ENCODE results near the gene RPL19. TPM values are rescaled to one million over a fixed set of nuclear protein-coding genes. Genes with fewer than 3 reads are reported as not detected.

RPL19 gene
- total and polyA plus RNA-seq, 3 donors from 2014 or later, result 954 to 1,741 (median 1,719) TPM

DNA sequence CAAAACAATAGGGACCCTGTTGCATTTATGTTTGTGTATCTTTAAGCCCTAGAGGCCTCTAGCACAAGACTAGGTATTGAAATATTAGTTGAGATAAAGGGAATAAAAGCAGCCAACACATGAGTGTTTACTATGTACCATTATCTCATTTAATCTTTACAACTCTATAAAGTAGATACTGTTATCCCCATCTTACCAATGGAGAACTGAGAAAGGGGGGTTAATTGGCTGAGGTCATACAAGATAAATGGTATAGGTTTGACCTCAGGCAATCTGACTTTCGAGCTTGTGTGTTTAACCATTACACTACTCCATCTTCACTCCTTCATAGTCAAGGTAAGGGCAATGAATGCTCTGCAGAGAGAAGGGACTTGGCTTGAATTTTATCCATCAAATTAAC lies 51.9 kb downstream of the RPL19 start:
- 70 to 72% methylated on average over 1 of the region's 1 CpG for WGBS, 2 donors
- no peak for DNase-seq

DNA sequence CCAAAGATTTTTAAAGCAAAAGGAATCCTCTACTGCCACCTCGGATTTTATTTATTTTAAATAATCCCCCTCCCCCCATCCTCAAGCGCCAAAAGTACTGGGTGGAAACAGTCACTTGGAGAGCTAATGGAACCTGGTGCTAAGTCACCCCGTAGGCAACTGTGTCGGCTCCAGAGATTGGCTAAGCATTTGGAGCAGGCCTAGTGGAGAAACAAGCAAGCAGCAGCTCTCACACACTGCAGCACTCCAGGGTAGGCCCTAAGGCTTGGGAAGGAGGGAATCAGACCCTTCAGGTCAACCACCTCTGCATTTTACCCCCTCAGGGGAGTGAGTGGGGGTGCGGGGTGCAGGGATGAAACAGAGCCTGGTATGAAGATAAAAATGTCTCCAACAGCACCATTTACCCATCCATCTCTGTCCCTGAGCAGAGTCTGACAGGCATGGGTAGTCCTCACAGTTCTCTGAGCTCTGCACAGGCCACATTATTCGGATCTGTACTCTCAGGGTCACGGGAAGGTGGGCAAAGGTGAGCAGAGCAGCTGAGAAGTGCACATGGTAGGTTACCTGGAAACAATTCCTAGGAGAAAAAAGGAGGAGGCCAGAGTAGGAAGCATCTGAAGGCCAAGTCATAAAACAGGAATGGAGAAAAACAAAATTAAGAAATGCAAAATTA lies 52.8 kb downstream of the RPL19 start:
- Histone ChIP-seq H3K4me1 (no peaks in the 10 kb centered on the region), H3K27me3 (no peaks in the 10 kb centered on the region), H3K9me3 (no peaks in the 10 kb centered on the region), H3K27ac (no peak overlapping the region), H3K36me3 (ENCODE audit: low read depth, missing control alignments) (no peaks in the 10 kb centered on the region), H3K4me3 (no peak overlapping the region)
- TF ChIP-seq, protein P1, sequence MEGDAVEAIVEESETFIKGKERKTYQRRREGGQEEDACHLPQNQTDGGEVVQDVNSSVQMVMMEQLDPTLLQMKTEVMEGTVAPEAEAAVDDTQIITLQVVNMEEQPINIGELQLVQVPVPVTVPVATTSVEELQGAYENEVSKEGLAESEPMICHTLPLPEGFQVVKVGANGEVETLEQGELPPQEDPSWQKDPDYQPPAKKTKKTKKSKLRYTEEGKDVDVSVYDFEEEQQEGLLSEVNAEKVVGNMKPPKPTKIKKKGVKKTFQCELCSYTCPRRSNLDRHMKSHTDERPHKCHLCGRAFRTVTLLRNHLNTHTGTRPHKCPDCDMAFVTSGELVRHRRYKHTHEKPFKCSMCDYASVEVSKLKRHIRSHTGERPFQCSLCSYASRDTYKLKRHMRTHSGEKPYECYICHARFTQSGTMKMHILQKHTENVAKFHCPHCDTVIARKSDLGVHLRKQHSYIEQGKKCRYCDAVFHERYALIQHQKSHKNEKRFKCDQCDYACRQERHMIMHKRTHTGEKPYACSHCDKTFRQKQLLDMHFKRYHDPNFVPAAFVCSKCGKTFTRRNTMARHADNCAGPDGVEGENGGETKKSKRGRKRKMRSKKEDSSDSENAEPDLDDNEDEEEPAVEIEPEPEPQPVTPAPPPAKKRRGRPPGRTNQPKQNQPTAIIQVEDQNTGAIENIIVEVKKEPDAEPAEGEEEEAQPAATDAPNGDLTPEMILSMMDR (IDR thresholded peaks at IDR 0.05), result no peak
- no peak for TF ChIP-seq POLR2A (IDR thresholded peaks at IDR 0.05)
- DNase-seq, result no peak
- intact Hi-C loops (cut with DNase I; ENCODE audit: low total_unique reads), result no loop called here
- 72 to 81% methylated on average over 7 of the region's 7 CpGs for WGBS, 2 donors

More for the DNA sequence above, 51.9 kb downstream of the RPL19 start:
- no peak overlapping the region for H3K27ac ChIP-seq
- H3K4me1 ChIP-seq, result no peaks in the 10 kb centered on the region
- intact Hi-C loops (cut with DNase I; ENCODE audit: low total_unique reads), result no loop called here
- H3K27me3 ChIP-seq, result no peaks in the 10 kb centered on the region
- H3K36me3 ChIP-seq (ENCODE audit: low read depth, missing control alignments), result no peaks in the 10 kb centered on the region
- no peak overlapping the region for H3K4me3 ChIP-seq
- TF ChIP-seq, protein P1 (IDR thresholded peaks at IDR 0.05), result no peak
- TF ChIP-seq POLR2A (IDR thresholded peaks at IDR 0.05), result no peak
- no peaks in the 10 kb centered on the region for H3K9me3 ChIP-seq

Other genes with a start within 250 kb of the RPL19 start
- gene FBXO47, start 232.9 kb upstream of the RPL19 start, total RNA-seq, result 10 to 100 TPM in 1 of 2 donors, 1 to 10 TPM in 1; 6.3 to 11.6 TPM
- gene FBXO47, start 232.9 kb upstream of the RPL19 start, polyA plus RNA-seq (ENCODE audit: insufficient read depth, low read depth, low replicate concordance), result 5.8 TPM
- 10 to 100 TPM in 1 of 2 donors, 1 to 10 TPM in 1; 9.6 to 14.8 TPM for gene PLXDC1, start 48.6 kb upstream of the RPL19 start, total RNA-seq
- gene PLXDC1, start 48.6 kb upstream of the RPL19 start, polyA plus RNA-seq (ENCODE audit: insufficient read depth, low read depth, low replicate concordance), result 40.5 TPM
- not detected for gene ARL5C, start 34.1 kb upstream of the RPL19 start, total RNA-seq
- gene ARL5C, start 34.1 kb upstream of the RPL19 start, polyA plus RNA-seq (ENCODE audit: insufficient read depth, low read depth, low replicate concordance), result not detected
- gene CACNB1, start 2.6 kb upstream of the RPL19 start, total RNA-seq, result 10 to 100 TPM; 18.1 to 19.8 TPM
- gene CACNB1, start 2.6 kb upstream of the RPL19 start, polyA plus RNA-seq (ENCODE audit: insufficient read depth, low read depth, low replicate concordance), result 11.3 TPM
- under 1 TPM; 0.24 to 0.37 TPM for gene STAC2, start 25.7 kb downstream of the RPL19 start, total RNA-seq
- gene STAC2, start 25.7 kb downstream of the RPL19 start, polyA plus RNA-seq (ENCODE audit: insufficient read depth, low read depth, low replicate concordance), result 1.1 TPM
- gene FBXL20, start 201.3 kb downstream of the RPL19 start, total RNA-seq, result 10 to 100 TPM; 62.5 to 67.5 TPM
- gene FBXL20, start 201.3 kb downstream of the RPL19 start, polyA plus RNA-seq (ENCODE audit: insufficient read depth, low read depth, low replicate concordance), result 29.7 TPM

Measured in testis (tissue), 3 donors.